ENCODE results near the gene UTF1.

UTF1 gene, protein sequence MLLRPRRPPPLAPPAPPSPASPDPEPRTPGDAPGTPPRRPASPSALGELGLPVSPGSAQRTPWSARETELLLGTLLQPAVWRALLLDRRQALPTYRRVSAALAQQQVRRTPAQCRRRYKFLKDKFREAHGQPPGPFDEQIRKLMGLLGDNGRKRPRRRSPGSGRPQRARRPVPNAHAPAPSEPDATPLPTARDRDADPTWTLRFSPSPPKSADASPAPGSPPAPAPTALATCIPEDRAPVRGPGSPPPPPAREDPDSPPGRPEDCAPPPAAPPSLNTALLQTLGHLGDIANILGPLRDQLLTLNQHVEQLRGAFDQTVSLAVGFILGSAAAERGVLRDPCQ

GRCh38 chr10:133230044-133230361 is at the start of gene UTF1:
Gene UTF1 (plus strand): TSS chr10:133230217. CDS start chr10:133230289, 72 bp downstream.
- DNase-seq, result no peak

- no peak for DNase-seq
These were observed 48.9 kb upstream of the UTF1 start for GRCh38 chr10:133180965-133181639.

DNA sequence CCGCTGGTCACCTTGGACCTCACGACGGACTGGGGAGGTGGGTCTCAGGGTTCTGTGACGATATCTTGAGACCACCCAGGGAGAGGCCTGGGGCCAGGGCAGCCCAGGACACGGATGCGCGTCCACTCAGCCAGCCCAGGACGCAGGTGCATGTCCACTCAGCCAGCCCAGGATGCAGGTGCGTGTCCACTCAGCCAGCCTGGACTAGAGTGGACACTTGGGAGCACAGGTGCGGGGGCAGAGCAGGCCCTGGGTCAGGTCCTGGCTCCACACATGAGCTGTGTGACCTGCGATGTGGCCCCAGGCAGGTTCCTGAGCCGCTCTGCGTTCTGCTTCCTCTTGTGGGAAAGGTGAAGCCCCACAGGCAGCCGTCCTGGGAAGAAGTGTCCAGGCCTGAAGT is 47.8 kb upstream of the UTF1 start:
- DNase-seq, result no peak

- DNase-seq, result no peak
These were observed 47.0 kb upstream of the UTF1 start for GRCh38 chr10:133182791-133183645.

DNA sequence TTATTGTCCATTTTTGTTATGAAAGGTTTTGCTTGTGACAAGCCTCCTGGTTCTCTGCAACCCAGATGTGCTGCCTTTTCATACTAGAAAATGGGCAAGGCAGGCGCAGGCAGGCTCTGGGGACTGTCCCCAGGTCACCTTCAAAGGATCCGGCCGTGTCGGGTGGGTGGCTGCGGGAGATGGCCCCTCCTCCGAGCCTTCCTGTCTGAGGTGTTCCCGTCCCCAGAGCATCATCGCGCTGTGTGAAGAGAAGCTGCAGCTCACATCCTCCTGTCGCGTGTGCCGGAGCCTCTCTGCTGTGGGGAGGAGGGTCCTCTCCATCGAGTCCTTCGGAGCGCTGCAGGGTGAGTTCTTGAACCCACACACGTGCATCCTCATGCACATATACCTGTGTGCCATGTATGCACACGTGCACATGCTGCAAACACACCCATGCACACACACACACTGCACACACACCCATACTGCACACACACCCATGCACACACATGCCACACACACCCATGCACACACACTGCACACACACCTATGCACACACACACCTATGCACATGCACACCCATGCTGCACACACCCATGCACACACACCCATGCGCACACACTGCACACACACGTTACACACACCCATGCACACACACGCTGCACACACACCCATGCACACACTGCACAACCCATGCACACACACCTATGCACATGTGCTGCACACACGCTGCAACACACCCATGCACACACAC is 46.2 kb upstream of the UTF1 start:
- no peak for DNase-seq

DNA sequence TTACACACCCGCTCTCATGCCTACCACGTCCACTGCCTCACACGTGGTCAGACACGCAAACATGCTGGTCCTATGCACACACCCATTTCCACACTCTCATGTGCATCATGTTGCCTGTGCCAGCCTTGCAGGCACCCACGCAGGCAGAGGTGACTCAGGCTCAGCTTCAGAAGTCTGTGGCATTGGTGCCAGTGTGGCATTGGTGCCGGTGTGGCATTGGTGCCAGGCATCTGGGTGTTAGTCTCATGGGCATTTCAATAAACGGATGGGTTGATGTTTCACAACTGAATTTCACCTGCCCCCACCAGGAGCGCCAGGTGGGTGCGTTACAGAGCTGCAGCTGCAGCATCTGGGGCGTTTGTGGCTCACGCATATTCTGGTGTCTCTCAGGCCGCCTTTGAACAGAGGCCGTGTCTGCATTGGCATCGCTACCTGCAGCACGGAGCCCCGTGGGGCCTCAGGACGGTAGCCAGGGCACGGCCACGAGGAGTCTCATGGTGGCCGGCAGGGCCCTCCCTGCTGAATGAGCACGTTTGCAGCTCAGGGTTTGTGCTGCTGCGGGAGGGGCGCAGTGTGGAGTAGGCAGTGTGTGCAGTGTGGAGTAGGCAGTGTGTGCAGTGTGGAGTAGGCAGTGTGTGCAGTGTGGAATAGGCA is 45.3 kb upstream of the UTF1 start:
- DNase-seq, result no peak

GRCh38 chr10:133185421-133185820 is 44.6 kb upstream of the UTF1 start:
- no peak for DNase-seq

DNA sequence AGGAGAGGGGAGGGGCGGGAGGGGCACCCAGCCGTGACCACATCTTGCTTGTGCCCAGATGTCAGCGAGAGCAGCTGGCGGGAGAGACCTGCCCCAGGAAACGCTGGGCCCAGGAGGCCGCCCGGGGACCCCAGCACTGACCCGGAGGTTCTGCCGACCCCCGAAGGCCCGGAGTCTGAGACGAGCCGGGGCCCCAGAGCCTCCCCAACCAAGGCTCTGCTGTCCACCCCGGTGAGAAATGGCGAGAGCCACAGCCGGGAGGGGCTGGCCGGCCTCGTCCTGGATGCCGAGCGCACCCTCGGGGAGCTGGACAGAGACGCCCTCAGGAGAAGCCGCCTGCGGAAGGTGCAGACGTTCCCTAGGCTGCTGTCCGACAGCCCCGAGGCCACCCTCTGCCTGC is 44.1 kb upstream of the UTF1 start:
- DNase-seq, result no peak

GRCh38 chr10:133186416-133187090 is 43.5 kb upstream of the UTF1 start:
- DNase-seq, result no peak

DNA sequence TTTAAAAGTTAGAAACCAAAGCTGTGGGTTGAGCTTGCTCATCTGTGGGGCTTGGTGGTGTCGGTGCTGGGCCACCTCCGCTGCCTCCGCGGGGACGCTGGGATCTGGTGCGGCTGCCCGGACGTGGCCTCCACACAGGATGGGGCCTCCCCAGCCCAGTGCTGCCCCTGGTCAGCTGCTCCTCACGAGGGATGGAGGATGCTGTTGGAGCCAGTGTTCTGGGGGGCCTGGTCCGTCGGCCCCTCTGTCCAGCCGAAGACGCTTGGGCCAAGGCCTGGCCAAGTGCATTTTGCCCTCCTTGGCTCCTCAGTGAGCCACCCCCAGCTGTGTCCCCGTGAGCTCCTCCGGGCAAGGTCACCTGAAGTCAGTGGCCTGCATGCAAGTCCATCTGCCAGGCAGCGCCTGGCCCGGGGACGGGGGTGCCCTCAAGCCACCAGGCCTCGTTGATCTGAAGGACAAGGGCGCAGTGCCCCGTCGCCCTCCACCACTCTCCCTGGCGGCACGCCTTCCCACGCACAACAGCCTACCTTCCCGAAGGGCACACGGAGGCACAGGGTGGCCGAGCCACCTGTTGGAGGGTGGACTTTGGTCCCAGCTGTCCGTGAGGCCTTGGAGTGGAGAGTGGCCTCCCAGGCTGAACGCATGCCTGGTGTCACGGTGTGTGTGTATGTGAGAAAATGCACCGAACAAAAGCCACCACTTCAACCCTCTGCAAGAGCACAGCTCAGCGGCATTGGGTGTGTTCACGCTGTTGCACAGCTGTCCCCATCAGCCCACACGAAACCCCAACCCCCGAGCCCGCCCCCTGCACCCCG is 42.7 kb upstream of the UTF1 start:
- no peak for DNase-seq

- DNase-seq, result no peak
These were observed 41.9 kb upstream of the UTF1 start for GRCh38 chr10:133187906-133188681.

GRCh38 chr10:133189256-133189655 is 40.8 kb upstream of the UTF1 start:
- DNase-seq, result no peak

DNA sequence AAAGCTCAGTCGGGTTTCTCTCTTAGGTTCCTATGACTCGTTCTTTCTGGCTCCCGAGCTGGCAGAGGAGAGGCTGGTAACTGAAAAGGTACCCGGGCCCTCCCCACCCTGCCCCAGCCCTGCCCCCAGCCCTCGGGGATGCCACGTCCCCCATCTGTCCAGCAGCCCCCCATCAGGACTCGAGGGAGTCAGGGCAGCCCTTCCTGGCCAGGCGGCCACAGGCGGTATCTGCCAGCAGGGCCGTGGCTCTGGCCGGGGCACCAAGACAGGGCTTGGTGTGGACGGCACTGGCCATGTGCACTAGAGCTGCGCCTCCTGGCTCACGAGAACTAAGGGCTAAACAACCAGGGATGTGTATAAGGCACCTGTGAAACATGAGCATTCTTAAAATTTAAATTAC is 40.3 kb upstream of the UTF1 start:
- DNase-seq, result no peak

DNA sequence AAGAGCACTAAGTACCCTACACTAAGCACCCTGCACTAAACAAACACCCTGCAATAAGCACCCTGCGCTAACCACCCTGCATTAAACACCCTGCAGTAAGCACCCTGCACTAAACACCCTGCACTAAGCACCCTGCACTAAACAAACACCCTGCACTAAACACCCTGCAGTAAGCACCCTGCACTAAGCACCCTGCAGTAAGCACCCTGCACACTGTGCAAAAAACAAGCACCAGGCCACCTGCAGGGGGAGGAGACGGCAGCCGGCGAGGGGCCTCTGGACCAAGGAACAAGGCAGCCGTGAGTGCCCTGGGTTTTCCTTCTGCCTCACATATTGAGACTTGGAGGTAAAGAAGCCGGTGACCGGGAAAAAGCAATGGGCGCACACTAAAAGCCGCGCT is 39.8 kb upstream of the UTF1 start:
- no peak for DNase-seq

GRCh38 chr10:133191651-133192050 is 38.4 kb upstream of the UTF1 start:
- no peak for DNase-seq

GRCh38 chr10:133194151-133194550 is 35.9 kb upstream of the UTF1 start:
- no peak for DNase-seq

- no peak for DNase-seq
These were observed 34.9 kb upstream of the UTF1 start for GRCh38 chr10:133195096-133195495.

DNA sequence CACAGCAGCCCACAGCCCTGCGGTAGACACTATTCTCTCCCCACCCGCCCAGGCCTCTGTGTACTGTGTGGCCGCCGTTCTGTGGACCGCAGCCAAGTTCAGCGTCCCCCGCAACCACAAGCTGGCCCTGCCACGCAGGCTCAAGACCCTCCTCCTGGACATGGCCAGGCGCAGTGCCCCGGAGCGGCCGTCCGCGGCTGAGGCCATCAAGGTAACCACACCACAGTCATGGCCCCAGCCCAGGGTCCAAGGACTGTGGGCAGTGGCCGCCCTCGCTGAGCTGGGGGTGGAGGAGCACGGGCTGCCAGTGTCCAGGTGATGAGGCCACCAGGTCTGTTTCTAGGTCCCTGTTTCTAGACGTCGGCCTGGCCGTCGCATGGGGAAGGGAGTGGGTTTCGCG is 34.4 kb upstream of the UTF1 start:
- DNase-seq, result no peak

DNA sequence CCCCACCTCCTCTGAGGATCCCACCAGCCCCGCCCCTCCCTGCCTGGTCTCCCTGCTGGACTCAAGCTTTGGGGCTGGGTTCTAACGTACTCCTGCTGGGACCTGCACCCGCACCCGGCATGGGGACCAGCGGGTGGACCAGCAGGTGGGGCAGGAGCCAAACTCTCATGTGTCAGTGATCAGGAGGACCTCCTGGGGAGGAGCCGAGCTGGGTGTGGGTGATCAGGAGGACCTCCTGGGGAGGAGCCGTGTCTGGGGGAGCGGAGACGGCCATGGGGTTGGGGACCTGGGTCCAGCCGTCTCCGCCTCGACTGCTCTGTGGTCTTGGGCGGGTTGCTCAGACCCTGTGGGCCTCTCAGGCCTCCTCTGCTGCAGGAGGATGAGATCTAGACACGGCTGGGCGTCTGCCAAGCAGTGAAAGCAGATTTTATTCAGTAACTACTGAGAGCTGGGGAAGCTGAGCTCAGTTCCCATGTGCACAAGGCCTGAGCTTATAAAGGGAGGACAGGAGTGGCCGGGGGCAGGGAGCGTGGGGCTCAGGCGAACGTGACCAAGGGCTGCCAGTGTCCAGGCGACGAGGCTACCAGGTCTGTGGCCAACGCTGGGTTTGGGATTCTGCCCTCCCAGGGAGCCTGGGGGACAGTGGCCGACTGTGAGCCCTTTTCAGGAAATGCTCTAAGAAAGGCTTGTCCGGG is 33.6 kb upstream of the UTF1 start:
- DNase-seq, result no peak
